ENCODE results near the gene DEUP1. TPM values are rescaled to one million over a fixed set of nuclear protein-coding genes. Genes with fewer than 3 reads are reported as not detected.

DEUP1 gene
- total and polyA plus RNA-seq, 8 donors: not detected

DNA sequence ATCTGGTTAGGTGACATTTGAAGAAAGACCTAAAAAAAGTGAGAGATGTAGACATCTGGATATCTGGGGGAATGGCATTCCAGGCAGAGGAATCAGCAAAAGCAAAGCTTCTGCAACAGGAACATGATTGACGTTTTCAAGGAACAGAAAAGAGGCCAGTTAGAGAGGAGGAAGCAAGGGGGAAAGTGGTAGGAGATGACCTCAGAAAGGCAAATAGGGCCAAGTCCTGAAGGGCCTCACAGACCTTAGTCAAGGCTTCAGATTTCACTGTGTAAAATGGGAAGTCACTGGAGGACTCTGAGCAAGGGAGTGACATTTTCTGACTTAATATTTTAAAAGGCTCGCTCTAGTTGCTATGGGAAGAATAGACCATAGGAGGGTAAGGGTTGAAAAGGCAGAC lies 9.7 kb downstream of the DEUP1 start:
- WGBS, 5 donors: 53 to 73% (median 61%) methylated on average over 2 of the region's 2 CpGs

DNA sequence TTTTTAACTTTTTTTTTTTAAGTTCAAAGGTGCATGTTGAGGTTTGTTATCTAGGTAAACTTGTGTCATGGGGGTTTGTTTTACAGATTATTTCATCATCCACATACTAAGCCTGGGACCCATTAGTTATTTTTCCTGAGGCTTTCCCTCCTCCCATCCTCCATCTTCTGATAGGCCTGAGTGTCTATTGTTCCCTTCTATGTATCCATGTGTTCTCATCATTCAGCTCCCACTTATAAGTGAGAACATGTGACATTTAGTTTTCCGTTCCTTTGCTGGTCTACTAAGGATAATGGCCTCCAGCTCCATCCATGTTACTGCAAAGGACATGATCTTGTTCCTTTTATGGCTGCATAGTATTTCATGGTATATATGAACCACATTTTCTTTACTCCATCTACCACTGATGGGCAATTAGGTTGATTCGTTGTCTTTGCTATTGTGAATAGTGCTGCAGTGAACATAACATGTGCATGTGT lies 14.4 kb downstream of the DEUP1 start:
- no peak for DNase-seq
- H3K27me3 ChIP-seq: no peaks in the 10 kb centered on the region
- H3K27ac ChIP-seq: no peak overlapping the region
- TF ChIP-seq EP300 (IDR thresholded peaks at IDR 0.05) (no peak), POLR2A (IDR thresholded peaks at IDR 0.05) (no peak), POLR2AphosphoS5 (IDR thresholded peaks at IDR 0.05) (no peak)
- TF ChIP-seq, protein P1, sequence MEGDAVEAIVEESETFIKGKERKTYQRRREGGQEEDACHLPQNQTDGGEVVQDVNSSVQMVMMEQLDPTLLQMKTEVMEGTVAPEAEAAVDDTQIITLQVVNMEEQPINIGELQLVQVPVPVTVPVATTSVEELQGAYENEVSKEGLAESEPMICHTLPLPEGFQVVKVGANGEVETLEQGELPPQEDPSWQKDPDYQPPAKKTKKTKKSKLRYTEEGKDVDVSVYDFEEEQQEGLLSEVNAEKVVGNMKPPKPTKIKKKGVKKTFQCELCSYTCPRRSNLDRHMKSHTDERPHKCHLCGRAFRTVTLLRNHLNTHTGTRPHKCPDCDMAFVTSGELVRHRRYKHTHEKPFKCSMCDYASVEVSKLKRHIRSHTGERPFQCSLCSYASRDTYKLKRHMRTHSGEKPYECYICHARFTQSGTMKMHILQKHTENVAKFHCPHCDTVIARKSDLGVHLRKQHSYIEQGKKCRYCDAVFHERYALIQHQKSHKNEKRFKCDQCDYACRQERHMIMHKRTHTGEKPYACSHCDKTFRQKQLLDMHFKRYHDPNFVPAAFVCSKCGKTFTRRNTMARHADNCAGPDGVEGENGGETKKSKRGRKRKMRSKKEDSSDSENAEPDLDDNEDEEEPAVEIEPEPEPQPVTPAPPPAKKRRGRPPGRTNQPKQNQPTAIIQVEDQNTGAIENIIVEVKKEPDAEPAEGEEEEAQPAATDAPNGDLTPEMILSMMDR (IDR thresholded peaks at IDR 0.05): no peak
- H3K9me3 ChIP-seq: peaks cover 0 to 7% (median 2%) of the 10 kb centered on the region in 4 donors
- 88 to 97% (median 92%) methylated on average over 2 of the region's 2 CpGs for WGBS, 5 donors
- H3K36me3 ChIP-seq: no peaks in the 10 kb centered on the region
- intact Hi-C loops (cut with DNase I; ENCODE audit: low total_unique reads): no loop called here
- H3K4me3 ChIP-seq: no peak overlapping the region
- H3K4me1 ChIP-seq: no peaks in the 10 kb centered on the region

More for the DNA sequence above, 9.7 kb downstream of the DEUP1 start:
- no peak overlapping the region for H3K4me3 ChIP-seq
- no peak for TF ChIP-seq EP300 (IDR thresholded peaks at IDR 0.05)
- TF ChIP-seq POLR2A (IDR thresholded peaks at IDR 0.05): no peak
- no peak for TF ChIP-seq POLR2AphosphoS5 (IDR thresholded peaks at IDR 0.05)
- TF ChIP-seq, protein P1 (IDR thresholded peaks at IDR 0.05): no peak
- DNase-seq: no peak
- no peaks in the 10 kb centered on the region for H3K4me1 ChIP-seq
- intact Hi-C loops (cut with DNase I; ENCODE audit: low total_unique reads): no loop called here
- H3K36me3 ChIP-seq: no peaks in the 10 kb centered on the region
- no peaks in the 10 kb centered on the region for H3K9me3 ChIP-seq
- no peaks in the 10 kb centered on the region for H3K27me3 ChIP-seq
- H3K27ac ChIP-seq: no peak overlapping the region

DNA sequence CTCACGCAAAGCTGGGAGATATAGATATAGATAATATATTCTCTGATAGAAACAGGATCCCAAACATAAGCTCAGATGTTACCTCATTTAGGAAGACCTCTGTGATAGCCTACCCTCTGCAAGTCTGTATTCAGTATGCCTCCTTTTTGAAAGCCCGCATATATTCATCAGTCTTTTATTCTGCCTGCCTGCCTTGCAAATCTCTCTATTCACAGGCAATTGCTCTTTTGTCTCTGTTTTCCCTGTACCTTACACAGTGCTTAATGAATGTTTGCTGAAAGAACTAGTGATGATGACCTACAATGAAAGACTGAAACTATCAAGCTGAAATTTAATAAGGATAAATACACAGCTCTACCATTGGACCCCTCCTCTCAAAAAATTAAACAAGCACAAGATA lies 18.4 kb downstream of the DEUP1 start:
- intact Hi-C loops (cut with DNase I; ENCODE audit: low total_unique reads): no loop called here
- Histone ChIP-seq H3K4me1 (no peaks in the 10 kb centered on the region), H3K9me3 (peaks cover 0 to 7% (median 2%) of the 10 kb centered on the region in 4 donors), H3K27ac (no peak overlapping the region), H3K36me3 (no peaks in the 10 kb centered on the region), H3K27me3 (no peaks in the 10 kb centered on the region), H3K4me3 (no peak overlapping the region)
- DNase-seq: no peak
- TF ChIP-seq, protein P1 (IDR thresholded peaks at IDR 0.05): no peak
- TF ChIP-seq POLR2AphosphoS5 (IDR thresholded peaks at IDR 0.05): no peak
- no peak for TF ChIP-seq POLR2A (IDR thresholded peaks at IDR 0.05)
- no peak for TF ChIP-seq EP300 (IDR thresholded peaks at IDR 0.05)
- WGBS, 5 donors: 51 to 75% (median 70%) methylated on average over 2 of the region's 2 CpGs

DNA sequence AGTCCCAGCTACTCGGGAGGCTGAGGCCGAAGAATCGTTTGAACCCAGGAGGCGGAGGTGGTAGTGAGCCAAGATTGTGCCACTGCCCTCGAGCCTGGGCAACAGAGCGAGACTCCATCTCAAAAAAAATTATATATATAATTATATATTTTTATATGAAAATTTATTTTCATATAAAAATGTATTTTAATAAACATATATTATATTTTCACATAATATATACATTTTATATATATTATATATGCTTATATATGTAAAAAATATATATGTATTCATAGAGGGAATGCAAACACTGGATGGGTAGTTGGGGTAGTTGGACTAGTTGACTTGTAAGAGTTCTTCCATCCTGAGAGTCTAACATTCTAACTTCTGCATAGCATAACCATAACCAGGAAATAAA lies 20.3 kb downstream of the DEUP1 start:
- Histone ChIP-seq H3K4me1 (no peaks in the 10 kb centered on the region), H3K36me3 (no peaks in the 10 kb centered on the region), H3K4me3 (no peak overlapping the region), H3K9me3 (peaks cover 0 to 7% (median 2%) of the 10 kb centered on the region in 4 donors), H3K27me3 (no peaks in the 10 kb centered on the region), H3K27ac (no peak overlapping the region)
- no peak for TF ChIP-seq POLR2A (IDR thresholded peaks at IDR 0.05)
- no peak for TF ChIP-seq POLR2AphosphoS5 (IDR thresholded peaks at IDR 0.05)
- no peak for TF ChIP-seq EP300 (IDR thresholded peaks at IDR 0.05)
- TF ChIP-seq, protein P1 (IDR thresholded peaks at IDR 0.05): no peak
- no peak for DNase-seq
- 94 to 97% (median 95%) methylated on average over 6 of the region's 6 CpGs for WGBS, 5 donors
- intact Hi-C loops (cut with DNase I; ENCODE audit: low total_unique reads): no loop called here
